Superior temporal gyrus (tissue), 1 donor: ENCODE measurements around the gene CTAGE1.
"Not testable (repeated sequence)": the region's sequence is repeated elsewhere in the genome, so short reads cannot be mapped to it uniquely, and the experiment has no call there.

Experiments used
- DNase-seq: peaks from one replicate; pipeline ENCODE4 v3.0.0-alpha.2; 2016; ENCODE audit errors: extremely low spot score

CTAGE1 gene

GRCh38 chr18:22417496-22418188 is at the start of gene CTAGE1:
Gene CTAGE1 (minus strand): TSS chr18:22417915. CDS start chr18:22417811, 104 bp downstream.
- DNase-seq, result no peak

GRCh38 chr18:22466608-22467395 is 49.1 kb upstream of the CTAGE1 start:
- no peak for DNase-seq

- DNase-seq, result no peak
Measured at GRCh38 chr18:22465859-22466457, 48.2 kb upstream of the CTAGE1 start.

- DNase-seq, result no peak
Measured at GRCh38 chr18:22463076-22463475, 45.4 kb upstream of the CTAGE1 start.

- no peak for DNase-seq
Measured at GRCh38 chr18:22459491-22459890, 41.8 kb upstream of the CTAGE1 start.

- DNase-seq, result no peak
Measured at GRCh38 chr18:22457524-22457923, 39.8 kb upstream of the CTAGE1 start.

- no peak for DNase-seq
Measured at GRCh38 chr18:22456547-22456946, 38.8 kb upstream of the CTAGE1 start.

- DNase-seq, result no peak
Measured at GRCh38 chr18:22456116-22456480, 38.4 kb upstream of the CTAGE1 start.

GRCh38 chr18:22455425-22456115 is 37.9 kb upstream of the CTAGE1 start:
- no peak for DNase-seq

GRCh38 chr18:22453315-22453714 is 35.6 kb upstream of the CTAGE1 start:
- no peak for DNase-seq

GRCh38 chr18:22452226-22452668 is 34.5 kb upstream of the CTAGE1 start:
- no peak for DNase-seq

GRCh38 chr18:22451796-22452195 is 34.1 kb upstream of the CTAGE1 start:
- DNase-seq, result no peak

- DNase-seq, result not testable (repeated sequence)
Measured at GRCh38 chr18:22450766-22451165, 33.1 kb upstream of the CTAGE1 start.

- DNase-seq, result not testable (repeated sequence)
Measured at GRCh38 chr18:22450318-22450717, 32.6 kb upstream of the CTAGE1 start.

GRCh38 chr18:22449753-22450152 is 32.0 kb upstream of the CTAGE1 start:
- not testable (repeated sequence) for DNase-seq

- no peak for DNase-seq
Measured at GRCh38 chr18:22448238-22448637, 30.5 kb upstream of the CTAGE1 start.

GRCh38 chr18:22447792-22448191 is 30.1 kb upstream of the CTAGE1 start:
- DNase-seq, result no peak

GRCh38 chr18:22446911-22447310 is 29.2 kb upstream of the CTAGE1 start:
- DNase-seq, result no peak

- no peak for DNase-seq
Measured at GRCh38 chr18:22446325-22446724, 28.6 kb upstream of the CTAGE1 start.

GRCh38 chr18:22441638-22442037 is 23.9 kb upstream of the CTAGE1 start:
- DNase-seq, result no peak

- no peak for DNase-seq
Measured at GRCh38 chr18:22439447-22439846, 21.7 kb upstream of the CTAGE1 start.

GRCh38 chr18:22436136-22436535 is 18.4 kb upstream of the CTAGE1 start:
- DNase-seq, result no peak
